HUES64 (cell line): ENCODE data around the gene IFT122.
"Not testable (repeated sequence)": the region's sequence is repeated elsewhere in the genome, so short reads cannot be mapped to it uniquely, and the experiment has no call there.

ENCODE experiments used
- H3K27ac ChIP-seq: 2 replicates; pipeline ENCODE4 v1.7.0; 2013; ENCODE audit warnings: low read depth, low read length, inconsistent platforms
- H3K27me3 ChIP-seq: 2 replicates; pipeline ENCODE4 v1.6.1; 2013; ENCODE audit warnings: mild to moderate bottlenecking, low read length; ENCODE audit not compliant: insufficient read depth
- H3K36me3 ChIP-seq: 2 replicates; pipeline ENCODE4 v1.6.1; 2013; ENCODE audit warnings: mild to moderate bottlenecking, low read length; ENCODE audit not compliant: insufficient read depth
- H3K4me1 ChIP-seq: 2 replicates; pipeline ENCODE4 v1.6.1; 2013; ENCODE audit warnings: mild to moderate bottlenecking, low read length, moderate library complexity; ENCODE audit not compliant: insufficient read depth
- H3K4me3 ChIP-seq: 2 replicates; pipeline ENCODE4 v1.5.1; 2013; ENCODE audit warnings: mild to moderate bottlenecking, low read length, moderate library complexity
- H3K9ac ChIP-seq: 2 replicates; pipeline ENCODE4 v1.6.1; 2013; ENCODE audit warnings: mild to moderate bottlenecking, low read depth, low read length
- H3K9me3 ChIP-seq: 2 replicates; pipeline ENCODE4 v1.6.1; 2013; ENCODE audit warnings: low read depth, low read length; ENCODE audit not compliant: insufficient read depth
- WGBS: fragments of 150-250, 120-280 bp; methylation state at CpG from one replicate; pipeline ENCODE4 v1.1.7; 2013; ENCODE audit warnings: missing lambda C conversion rate; 5-methylcytosine and 5-hydroxymethylcytosine counted together

IFT122 gene

GRCh38 chr3:129512595-129512994 is 72.6 kb downstream of the IFT122 start:
- H3K27ac ChIP-seq, result no peak overlapping the region
- H3K9ac ChIP-seq, result no peak overlapping the region
- H3K4me3 ChIP-seq, result no peak overlapping the region
- peaks cover 26% of the 10 kb centered on the region for H3K36me3 ChIP-seq
- no peaks in the 10 kb centered on the region for H3K4me1 ChIP-seq
- no peaks in the 10 kb centered on the region for H3K27me3 ChIP-seq
- H3K9me3 ChIP-seq, result no peaks in the 10 kb centered on the region

GRCh38 chr3:129513705-129514104 is 73.7 kb downstream of the IFT122 start:
- Histone ChIP-seq H3K27me3 (no peaks in the 10 kb centered on the region), H3K9ac (no peak overlapping the region), H3K9me3 (no peaks in the 10 kb centered on the region), H3K4me3 (no peak overlapping the region), H3K4me1 (no peaks in the 10 kb centered on the region), H3K27ac (no peak overlapping the region), H3K36me3 (peaks cover 24% of the 10 kb centered on the region)
- 92% methylated on average over 8 of the region's 8 CpGs for WGBS

- H3K27me3 ChIP-seq, result no peaks in the 10 kb centered on the region
- H3K4me3 ChIP-seq, result no peak overlapping the region
- H3K4me1 ChIP-seq, result no peaks in the 10 kb centered on the region
- H3K9ac ChIP-seq, result no peak overlapping the region
- H3K36me3 ChIP-seq, result peaks cover 24% of the 10 kb centered on the region
- 94% methylated on average over 10 of the region's 10 CpGs for WGBS
- H3K27ac ChIP-seq, result no peak overlapping the region
- H3K9me3 ChIP-seq, result no peaks in the 10 kb centered on the region
Measured at GRCh38 chr3:129514110-129514509, 74.1 kb downstream of the IFT122 start.

GRCh38 chr3:129514563-129514962 is 74.5 kb downstream of the IFT122 start:
- no peak overlapping the region for H3K4me3 ChIP-seq
- no peak overlapping the region for H3K9ac ChIP-seq
- H3K4me1 ChIP-seq, result no peaks in the 10 kb centered on the region
- H3K36me3 ChIP-seq, result peaks cover 22% of the 10 kb centered on the region
- no peaks in the 10 kb centered on the region for H3K27me3 ChIP-seq
- no peak overlapping the region for H3K27ac ChIP-seq
- no peaks in the 10 kb centered on the region for H3K9me3 ChIP-seq
- WGBS, result 98% methylated on average over 6 of the region's 6 CpGs

GRCh38 chr3:129515108-129515820 is 75.2 kb downstream of the IFT122 start:
- H3K27me3 ChIP-seq, H3K4me3 ChIP-seq, H3K9ac ChIP-seq, H3K9me3 ChIP-seq, H3K27ac ChIP-seq, H3K4me1 ChIP-seq: not testable (repeated sequence)
- H3K36me3 ChIP-seq, result peaks cover 22% of the 10 kb centered on the region
- 92% methylated on average over 18 of the region's 25 CpGs for WGBS

- H3K36me3 ChIP-seq, result peaks cover 21% of the 10 kb centered on the region
- not testable (repeated sequence) for H3K9ac ChIP-seq, H3K9me3 ChIP-seq, H3K4me1 ChIP-seq, H3K4me3 ChIP-seq, H3K27ac ChIP-seq, H3K27me3 ChIP-seq
- WGBS, result 90% methylated on average over 7 of the region's 7 CpGs
Measured at GRCh38 chr3:129515821-129516432, 75.9 kb downstream of the IFT122 start.

- H3K9me3 ChIP-seq, result no peaks in the 10 kb centered on the region
- no peaks in the 10 kb centered on the region for H3K27me3 ChIP-seq
- WGBS, result 95% methylated on average over 7 of the region's 7 CpGs
- H3K4me1 ChIP-seq, result 0 out of 2 replicates have a peak, but pooled peaks cover 3% of the 10 kb centered on the region
- peaks cover 7% of the 10 kb centered on the region for H3K36me3 ChIP-seq
- no peak overlapping the region for H3K27ac ChIP-seq
- H3K9ac ChIP-seq, result no peak overlapping the region
- no peak overlapping the region for H3K4me3 ChIP-seq
Measured at GRCh38 chr3:129517516-129517915, 77.5 kb downstream of the IFT122 start.

- Histone ChIP-seq H3K27ac (no peak overlapping the region), H3K9ac (no peak overlapping the region), H3K36me3 (peaks cover 6% of the 10 kb centered on the region), H3K4me1 (0 out of 2 replicates have a peak, but pooled peaks cover 3% of the 10 kb centered on the region), H3K4me3 (no peak overlapping the region), H3K27me3 (no peaks in the 10 kb centered on the region), H3K9me3 (no peaks in the 10 kb centered on the region)
- 89% methylated on average over 8 of the region's 8 CpGs for WGBS
Measured at GRCh38 chr3:129518038-129518561, 78.1 kb downstream of the IFT122 start.

GRCh38 chr3:129518581-129518980 is 78.6 kb downstream of the IFT122 start:
- Histone ChIP-seq H3K36me3 (peaks cover 6% of the 10 kb centered on the region), H3K27me3 (no peaks in the 10 kb centered on the region), H3K9me3 (no peaks in the 10 kb centered on the region), H3K4me3 (no peak overlapping the region), H3K9ac (no peak overlapping the region), H3K27ac (no peak overlapping the region), H3K4me1 (0 out of 2 replicates have a peak, but pooled peaks cover 3% of the 10 kb centered on the region)
- 97% methylated on average over 8 of the region's 8 CpGs for WGBS

- no peaks in the 10 kb centered on the region for H3K9me3 ChIP-seq
- H3K4me1 ChIP-seq, result 0 out of 2 replicates have a peak, but pooled peaks cover 3% of the 10 kb centered on the region
- no peaks in the 10 kb centered on the region for H3K27me3 ChIP-seq
- no peak overlapping the region for H3K27ac ChIP-seq
- peaks cover 6% of the 10 kb centered on the region for H3K36me3 ChIP-seq
- WGBS, result 88% methylated on average over 10 of the region's 10 CpGs
- no peak overlapping the region for H3K4me3 ChIP-seq
- H3K9ac ChIP-seq, result no peak overlapping the region
Measured at GRCh38 chr3:129519449-129519848, 79.4 kb downstream of the IFT122 start.

GRCh38 chr3:129519896-129520715 is 80.1 kb downstream of the IFT122 start:
- Histone ChIP-seq H3K9me3 (no peaks in the 10 kb centered on the region), H3K27me3 (no peaks in the 10 kb centered on the region), H3K36me3 (peaks cover 6% of the 10 kb centered on the region), H3K4me3 (no peak overlapping the region), H3K4me1 (0 out of 2 replicates have a peak, but pooled peaks cover 3% of the 10 kb centered on the region), H3K9ac (no peak overlapping the region), H3K27ac (no peak overlapping the region)
- WGBS, result 90% methylated on average over 15 of the region's 15 CpGs
